ENCODE measurements around the gene GABRB2. TPM values are rescaled to one million over a fixed set of nuclear protein-coding genes. Genes with fewer than 3 reads are reported as not detected.

The GABRB2 gene
- total RNA-seq, 3 donors from 2014 or later (not counting 1 experiment from before 2014, with no cell fraction given): not detected

- Histone ChIP-seq H3K9me3 (ENCODE audit: control insufficient read depth, insufficient read depth, low read length) (no peaks in the 10 kb centered on the region), H3K27ac (ENCODE audit: low read length) (no peak overlapping the region), H3K27me3 (ENCODE audit: control insufficient read depth, insufficient read depth, low read length) (peaks cover 2% of the 10 kb centered on the region), H3K36me3 (ENCODE audit: control insufficient read depth, insufficient read depth, low read length) (no peaks in the 10 kb centered on the region), H3K4me1 (ENCODE audit: control insufficient read depth, insufficient read depth, low read length) (no peaks in the 10 kb centered on the region), H3K4me3 (ENCODE audit: low read length) (no peak overlapping the region)
- H3K4me3 Mint-ChIP-seq: no peak overlapping the region
- WGBS (ENCODE audit: insufficient coverage): 92% methylated on average over 1 of the region's 3 CpGs
- ATAC-seq: no peak
- H3K27me3 Mint-ChIP-seq (ENCODE audit: low read depth in 2 of 2): no peaks in the 10 kb centered on the region
- intact Hi-C loops (cut with micrococcal nuclease): no loop called here
- no peaks in the 10 kb centered on the region for H3K4me1 Mint-ChIP-seq
- no peaks in the 10 kb centered on the region for H3K36me3 Mint-ChIP-seq
- TF ChIP-seq CTCF (IDR thresholded peaks at IDR 0.05): no peak
- no peak for DNase-seq
- H3K9me3 Mint-ChIP-seq: peaks cover 3 to 7% of the 10 kb centered on the region in 2 donors
- H3K27ac Mint-ChIP-seq: no peak overlapping the region
Measured at GRCh38 chr5:161288071-161288470, 258.5 kb downstream of the GABRB2 start.

- H3K27me3 ChIP-seq (ENCODE audit: control insufficient read depth, insufficient read depth, low read length): peaks cover 2% of the 10 kb centered on the region
- no peak overlapping the region for H3K27ac ChIP-seq (ENCODE audit: low read length)
- no peak for TF ChIP-seq CTCF (IDR thresholded peaks at IDR 0.05)
- Mint-ChIP-seq H3K36me3 (no peaks in the 10 kb centered on the region), H3K4me1 (no peaks in the 10 kb centered on the region), H3K27ac (no peak overlapping the region), H3K4me3 (no peak overlapping the region), H3K27me3 (ENCODE audit: low read depth in 2 of 2) (no peaks in the 10 kb centered on the region), H3K9me3 (peaks cover 3 to 9% of the 10 kb centered on the region in 2 donors)
- intact Hi-C loops (cut with micrococcal nuclease): no loop called here
- ATAC-seq: no peak
- no peaks in the 10 kb centered on the region for H3K9me3 ChIP-seq (ENCODE audit: control insufficient read depth, insufficient read depth, low read length)
- H3K4me3 ChIP-seq (ENCODE audit: low read length): no peak overlapping the region
- no peaks in the 10 kb centered on the region for H3K4me1 ChIP-seq (ENCODE audit: control insufficient read depth, insufficient read depth, low read length)
- WGBS (ENCODE audit: insufficient coverage): 92% methylated on average over 1 of the region's 1 CpG
- H3K36me3 ChIP-seq (ENCODE audit: control insufficient read depth, insufficient read depth, low read length): no peaks in the 10 kb centered on the region
- DNase-seq: no peak
Measured at GRCh38 chr5:161287436-161287835, 259.1 kb downstream of the GABRB2 start.

- peaks cover 5 to 15% of the 10 kb centered on the region in 2 donors for H3K9me3 Mint-ChIP-seq
- 76% methylated on average over 3 of the region's 3 CpGs for WGBS (ENCODE audit: insufficient coverage)
- no peak for TF ChIP-seq CTCF (IDR thresholded peaks at IDR 0.05)
Measured at GRCh38 chr5:161286066-161286655, 260.4 kb downstream of the GABRB2 start.

GRCh38 chr5:161284445-161284844 is 262.1 kb downstream of the GABRB2 start:
- H3K27me3 Mint-ChIP-seq (ENCODE audit: low read depth in 2 of 2): no peaks in the 10 kb centered on the region
- no peaks in the 10 kb centered on the region for H3K4me1 Mint-ChIP-seq
- Histone ChIP-seq H3K36me3 (ENCODE audit: control insufficient read depth, insufficient read depth, low read length) (no peaks in the 10 kb centered on the region), H3K27ac (ENCODE audit: low read length) (no peak overlapping the region), H3K27me3 (ENCODE audit: control insufficient read depth, insufficient read depth, low read length) (no peaks in the 10 kb centered on the region), H3K4me3 (ENCODE audit: low read length) (no peak overlapping the region), H3K4me1 (ENCODE audit: control insufficient read depth, insufficient read depth, low read length) (no peaks in the 10 kb centered on the region), H3K9me3 (ENCODE audit: control insufficient read depth, insufficient read depth, low read length) (no peaks in the 10 kb centered on the region)
- no peak overlapping the region for H3K27ac Mint-ChIP-seq
- peaks cover 8 to 12% of the 10 kb centered on the region in 2 donors for H3K9me3 Mint-ChIP-seq
- no peak overlapping the region for H3K4me3 Mint-ChIP-seq
- TF ChIP-seq CTCF (IDR thresholded peaks at IDR 0.05): no peak
- no peak for ATAC-seq
- DNase-seq: no peak
- WGBS (ENCODE audit: insufficient coverage): 73% methylated on average over 2 of the region's 2 CpGs
- intact Hi-C loops (cut with micrococcal nuclease): no loop called here
- no peaks in the 10 kb centered on the region for H3K36me3 Mint-ChIP-seq

More at GRCh38 chr5:161286066-161286655, 260.4 kb downstream of the GABRB2 start:
- Mint-ChIP-seq H3K27me3 (ENCODE audit: low read depth in 2 of 2) (no peaks in the 10 kb centered on the region), H3K4me3 (no peak overlapping the region), H3K4me1 (no peaks in the 10 kb centered on the region), H3K36me3 (no peaks in the 10 kb centered on the region), H3K27ac (no peak overlapping the region)
- DNase-seq: no peak
- Histone ChIP-seq H3K27me3 (ENCODE audit: control insufficient read depth, insufficient read depth, low read length) (peaks cover under 1% of the 10 kb centered on the region), H3K4me3 (ENCODE audit: low read length) (no peak overlapping the region), H3K4me1 (ENCODE audit: control insufficient read depth, insufficient read depth, low read length) (no peaks in the 10 kb centered on the region), H3K27ac (ENCODE audit: low read length) (no peak overlapping the region), H3K36me3 (ENCODE audit: control insufficient read depth, insufficient read depth, low read length) (no peaks in the 10 kb centered on the region), H3K9me3 (ENCODE audit: control insufficient read depth, insufficient read depth, low read length) (no peaks in the 10 kb centered on the region)
- intact Hi-C loops (cut with micrococcal nuclease): no loop called here
- no peak for ATAC-seq
